Measurements from ENCODE around the gene ATP9B. TPM values are rescaled to one million over a fixed set of nuclear protein-coding genes. Genes with fewer than 3 reads are reported as not detected.

The ATP9B gene
- total and polyA plus RNA-seq, 2 donors from 2014 or later: 10.0 to 48.2 TPM

DNA sequence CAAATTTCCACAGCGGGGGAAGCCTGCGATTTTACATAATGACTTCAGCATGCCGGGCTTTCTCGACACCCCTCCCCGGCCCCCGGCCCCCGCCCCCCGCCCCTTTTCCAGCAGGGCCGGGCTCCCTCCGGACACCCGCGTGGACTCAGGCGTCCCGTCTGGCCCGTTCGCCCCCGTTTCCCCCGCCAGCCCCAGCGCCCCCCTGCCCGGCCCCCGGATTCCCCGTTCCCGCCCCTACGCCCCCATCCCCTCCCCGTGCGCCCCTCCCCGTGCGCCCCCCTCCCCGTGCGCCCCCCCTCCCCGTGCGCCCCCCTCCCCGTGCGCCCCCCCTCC, 326.1 kb downstream of the ATP9B start:
- intact Hi-C loops (cut with DNase I): no loop called here
- DNase-seq (peak in 1 of 5 donors; percentile 46), FAIRE-seq (no peak)
- Histone ChIP-seq H3K4me3 (ENCODE audit: low read length in 3 of 3) (no peak overlapping the region), H3K9ac (ENCODE audit: low read length in 3 of 3) (no peak overlapping the region), H3K36me3 (ENCODE audit: control insufficient read depth in 2 of 3, insufficient read depth in 3 of 3, low read length in 3 of 3) (no peaks in the 10 kb centered on the region), H3K27ac (ENCODE audit: low read depth in 2 of 2, low read length in 2 of 2) (no peak overlapping the region), H3K4me1 (ENCODE audit: control insufficient read depth in 2 of 3, insufficient read depth in 2 of 3, low read depth in 1 of 3, low read length in 3 of 3) (peaks cover 0 to 8% (median 5%) of the 10 kb centered on the region in 3 donors), H3K9me3 (ENCODE audit: control insufficient read depth in 2 of 3, insufficient read depth in 1 of 3, low read length in 3 of 3) (no peaks in the 10 kb centered on the region), H3K27me3 (ENCODE audit: control insufficient read depth, insufficient read depth, low read length) (peaks cover 26% of the 10 kb centered on the region)
- TF ChIP-seq, protein P1, sequence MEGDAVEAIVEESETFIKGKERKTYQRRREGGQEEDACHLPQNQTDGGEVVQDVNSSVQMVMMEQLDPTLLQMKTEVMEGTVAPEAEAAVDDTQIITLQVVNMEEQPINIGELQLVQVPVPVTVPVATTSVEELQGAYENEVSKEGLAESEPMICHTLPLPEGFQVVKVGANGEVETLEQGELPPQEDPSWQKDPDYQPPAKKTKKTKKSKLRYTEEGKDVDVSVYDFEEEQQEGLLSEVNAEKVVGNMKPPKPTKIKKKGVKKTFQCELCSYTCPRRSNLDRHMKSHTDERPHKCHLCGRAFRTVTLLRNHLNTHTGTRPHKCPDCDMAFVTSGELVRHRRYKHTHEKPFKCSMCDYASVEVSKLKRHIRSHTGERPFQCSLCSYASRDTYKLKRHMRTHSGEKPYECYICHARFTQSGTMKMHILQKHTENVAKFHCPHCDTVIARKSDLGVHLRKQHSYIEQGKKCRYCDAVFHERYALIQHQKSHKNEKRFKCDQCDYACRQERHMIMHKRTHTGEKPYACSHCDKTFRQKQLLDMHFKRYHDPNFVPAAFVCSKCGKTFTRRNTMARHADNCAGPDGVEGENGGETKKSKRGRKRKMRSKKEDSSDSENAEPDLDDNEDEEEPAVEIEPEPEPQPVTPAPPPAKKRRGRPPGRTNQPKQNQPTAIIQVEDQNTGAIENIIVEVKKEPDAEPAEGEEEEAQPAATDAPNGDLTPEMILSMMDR (IDR thresholded peaks at IDR 0.05; ENCODE audit: borderline replicate concordance, extremely low read depth, insufficient read depth): no peak

DNA sequence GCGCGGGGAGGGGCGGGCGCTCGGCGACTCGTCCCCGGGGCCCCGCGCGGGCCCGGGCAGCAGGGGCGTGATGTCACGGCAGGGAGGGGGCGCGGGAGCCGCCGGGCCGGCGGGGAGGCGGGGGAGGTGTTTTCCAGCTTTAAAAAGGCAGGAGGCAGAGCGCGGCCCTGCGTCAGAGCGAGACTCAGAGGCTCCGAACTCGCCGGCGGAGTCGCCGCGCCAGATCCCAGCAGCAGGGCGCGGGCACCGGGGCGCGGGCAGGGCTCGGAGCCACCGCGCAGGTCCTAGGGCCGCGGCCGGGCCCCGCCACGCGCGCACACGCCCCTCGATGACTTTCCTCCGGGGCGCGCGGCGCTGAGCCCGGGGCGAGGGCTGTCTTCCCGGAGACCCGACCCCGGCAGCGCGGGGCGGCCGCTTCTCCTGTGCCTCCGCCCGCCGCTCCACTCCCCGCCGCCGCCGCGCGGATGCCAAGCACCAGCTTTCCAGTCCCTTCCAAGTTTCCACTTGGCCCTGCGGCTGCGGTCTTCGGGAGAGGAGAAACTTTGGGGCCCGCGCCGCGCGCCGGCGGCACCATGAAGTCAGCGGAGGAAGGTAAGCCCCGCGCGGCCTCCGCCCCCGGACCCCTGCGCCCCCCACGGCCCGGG, 326.7 kb downstream of the ATP9B start, which contains the start of gene NFATC1:
Gene NFATC1 (plus strand): TSS at position 170 of the 644 bp plus-strand sequence. CDS start 295 bp downstream, at position 465.
- TF ChIP-seq, protein P1 (IDR thresholded peaks at IDR 0.05; ENCODE audit: borderline replicate concordance, extremely low read depth, insufficient read depth): no peak
- peak; percentile 85 to 91 (median 89) for DNase-seq
- FAIRE-seq: no peak
- Histone ChIP-seq H3K9me3 (ENCODE audit: control insufficient read depth in 2 of 3, insufficient read depth in 1 of 3, low read length in 3 of 3) (no peaks in the 10 kb centered on the region), H3K27ac (ENCODE audit: low read depth in 2 of 2, low read length in 2 of 2) (peak within 1 kb of the TSS; percentile 3 to 43), H3K36me3 (ENCODE audit: control insufficient read depth in 2 of 3, insufficient read depth in 3 of 3, low read length in 3 of 3) (no peaks in the 10 kb centered on the region), H3K4me1 (ENCODE audit: control insufficient read depth in 2 of 3, insufficient read depth in 2 of 3, low read depth in 1 of 3, low read length in 3 of 3) (peaks cover 0 to 8% (median 5%) of the 10 kb centered on the region in 3 donors), H3K9ac (ENCODE audit: low read length in 3 of 3) (peak within 1 kb of the TSS in 1 of 3 donors; percentile 46), H3K27me3 (ENCODE audit: control insufficient read depth, insufficient read depth, low read length) (peaks cover 20% of the 10 kb centered on the region), H3K4me3 (ENCODE audit: low read length in 3 of 3) (peak within 1 kb of the TSS in 2 of 3 donors; percentile 11 to 25)
- intact Hi-C loops (cut with DNase I): no loop called here

DNA sequence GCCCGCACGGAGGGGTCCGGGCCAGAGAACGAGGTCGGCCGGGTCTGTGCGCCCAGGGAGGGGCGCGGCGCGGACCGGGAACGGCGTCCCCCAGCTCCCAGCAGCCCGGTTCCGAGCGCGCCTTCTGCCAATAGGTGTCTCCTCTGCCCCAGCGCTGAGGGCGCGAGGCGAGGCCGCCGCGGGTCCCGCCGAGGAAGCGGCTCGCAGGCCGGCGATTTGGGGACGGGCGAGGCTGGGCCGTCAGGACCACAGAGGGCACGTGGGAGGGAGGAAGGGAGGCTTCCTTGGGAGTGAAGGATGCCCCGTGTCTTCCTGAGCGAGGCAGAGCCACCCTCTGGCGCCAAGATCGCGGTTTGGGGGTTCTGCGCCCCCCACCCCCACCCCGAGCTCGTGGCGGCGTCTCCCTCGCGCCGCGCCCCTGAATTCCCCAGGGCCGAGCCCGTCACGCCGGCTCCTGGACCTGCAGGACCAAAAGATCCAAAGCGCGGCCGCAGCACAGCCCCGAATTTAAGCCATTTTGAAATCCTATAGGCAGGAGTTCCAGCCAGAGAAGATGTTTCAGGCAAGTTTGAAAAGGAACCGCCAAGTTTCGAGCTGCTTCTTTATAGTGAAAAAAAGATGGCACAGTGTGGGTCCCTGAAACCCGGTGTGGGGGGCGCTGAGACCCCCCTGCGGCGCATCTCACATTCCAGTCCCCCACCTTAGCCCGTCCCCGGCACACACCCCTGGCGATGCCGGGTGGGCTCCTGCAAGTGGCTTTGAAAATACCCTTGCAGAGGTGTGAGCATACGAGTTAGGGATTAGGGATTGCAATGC, 327.4 kb downstream of the ATP9B start:
- Histone ChIP-seq H3K9me3 (ENCODE audit: control insufficient read depth in 2 of 3, insufficient read depth in 1 of 3, low read length in 3 of 3) (no peaks in the 10 kb centered on the region), H3K36me3 (ENCODE audit: control insufficient read depth in 2 of 3, insufficient read depth in 3 of 3, low read length in 3 of 3) (no peaks in the 10 kb centered on the region), H3K4me1 (ENCODE audit: control insufficient read depth in 2 of 3, insufficient read depth in 2 of 3, low read depth in 1 of 3, low read length in 3 of 3) (peaks cover 0 to 8% (median 5%) of the 10 kb centered on the region in 3 donors), H3K9ac (ENCODE audit: low read length in 3 of 3) (no peak overlapping the region), H3K27me3 (ENCODE audit: control insufficient read depth, insufficient read depth, low read length) (peaks cover 15% of the 10 kb centered on the region), H3K4me3 (ENCODE audit: low read length in 3 of 3) (peak overlapping the region in 2 of 3 donors; percentile 2 to 11), H3K27ac (ENCODE audit: low read depth in 2 of 2, low read length in 2 of 2) (no peak overlapping the region)
- DNase-seq (peak in 4 of 5 donors; percentile 58 to 89 (median 80)), FAIRE-seq (no peak)
- intact Hi-C loops (cut with DNase I): no loop called here
- TF ChIP-seq, protein P1 (IDR thresholded peaks at IDR 0.05; ENCODE audit: borderline replicate concordance, extremely low read depth, insufficient read depth): peak; percentile 32
